DOHH2 (cell line): ENCODE data around the gene TMEM248.

Experiments used
- H3F3A ChIP-seq: fragments of 200-600 bp; sonication (generic), shearing (Covaris generic); 2 replicates; pipeline ENCODE4 v1.6.0; 2016; ENCODE audit warnings: antibody characterized with exemption, mild to moderate bottlenecking; ENCODE audit not compliant: control insufficient read depth, insufficient read depth
- H3K27ac ChIP-seq: fragments of 200-600 bp; sonication (generic); 2 replicates; pipeline ENCODE4 v1.5.1; 2014; ENCODE audit warnings: low read depth, mild to moderate bottlenecking, low read length, moderate library complexity
- H3K27me3 ChIP-seq: fragments of 200-600 bp; sonication (generic); 2 replicates; pipeline ENCODE4 v1.6.1; 2014; ENCODE audit warnings: mild to moderate bottlenecking, low read length, mixed read lengths; ENCODE audit not compliant: control insufficient read depth
- H3K36me3 ChIP-seq: fragments of 200-600 bp; sonication (generic); 2 replicates; pipeline ENCODE4 v1.6.1; 2014; ENCODE audit warnings: mild to moderate bottlenecking, low read length, moderate library complexity, mixed read lengths; ENCODE audit not compliant: control insufficient read depth
- H3K4me1 ChIP-seq: fragments of 200-600 bp; sonication (generic); 2 replicates; pipeline ENCODE4 v1.6.1; 2014; ENCODE audit warnings: mild to moderate bottlenecking, low read length, mixed read lengths; ENCODE audit not compliant: control insufficient read depth
- H3K4me2 ChIP-seq: fragments of 200-600 bp; sonication (generic); 2 replicates; pipeline ENCODE4 v1.6.0; 2014; ENCODE audit warnings: mild to moderate bottlenecking, low read length, moderate library complexity
- H3K4me3 ChIP-seq: fragments of 200-600 bp; sonication (generic); 2 replicates; pipeline ENCODE4 v1.5.1; 2014; ENCODE audit warnings: mild to moderate bottlenecking, low read length, mixed read lengths
- H3K79me2 ChIP-seq: fragments of 200-600 bp; sonication (generic); 2 replicates; pipeline ENCODE4 v1.6.1; 2014; ENCODE audit warnings: mild to moderate bottlenecking, low read length, mixed read lengths; ENCODE audit not compliant: control insufficient read depth
- H3K9me2 ChIP-seq: fragments of 200-600 bp; sonication (generic); replicated peaks from 2 replicates; pipeline ENCODE4 v1.6.1; 2014; ENCODE audit warnings: mild to moderate bottlenecking, low read length, mixed read lengths; ENCODE audit not compliant: control insufficient read depth
- H3K9me3 ChIP-seq: fragments of 200-600 bp; sonication (generic); 2 replicates; pipeline ENCODE4 v1.6.1; 2014; ENCODE audit warnings: antibody characterized with exemption, low read length, mixed read lengths; ENCODE audit not compliant: control insufficient read depth, insufficient read depth
- H4K20me1 ChIP-seq: fragments of 200-600 bp; sonication (generic); 2 replicates; pipeline ENCODE4 v1.6.0; 2014; ENCODE audit warnings: low read depth, mild to moderate bottlenecking, antibody characterized with exemption, low read length, moderate library complexity; ENCODE audit not compliant: control insufficient read depth, insufficient read depth
- EZH2phosphoT487 ChIP-seq: fragments of 200-600 bp; sonication (generic); IDR thresholded peaks from 2 replicates; pipeline ENCODE4 v1.6.1; 2017; ENCODE audit warnings: borderline replicate concordance, mild to moderate bottlenecking, antibody characterized with exemption, low read length, moderate library complexity, mixed read lengths
- TF ChIP-seq, protein P1 (sequence below): fragments of 200-600 bp; sonication (generic); IDR thresholded peaks from one replicate; pipeline ENCODE4 v1.5.1; 2014; ENCODE audit warnings: antibody characterized with exemption, mild to moderate bottlenecking, low read depth, low read length; ENCODE audit not compliant: poor library complexity, severe bottlenecking

The TMEM248 gene

DNA sequence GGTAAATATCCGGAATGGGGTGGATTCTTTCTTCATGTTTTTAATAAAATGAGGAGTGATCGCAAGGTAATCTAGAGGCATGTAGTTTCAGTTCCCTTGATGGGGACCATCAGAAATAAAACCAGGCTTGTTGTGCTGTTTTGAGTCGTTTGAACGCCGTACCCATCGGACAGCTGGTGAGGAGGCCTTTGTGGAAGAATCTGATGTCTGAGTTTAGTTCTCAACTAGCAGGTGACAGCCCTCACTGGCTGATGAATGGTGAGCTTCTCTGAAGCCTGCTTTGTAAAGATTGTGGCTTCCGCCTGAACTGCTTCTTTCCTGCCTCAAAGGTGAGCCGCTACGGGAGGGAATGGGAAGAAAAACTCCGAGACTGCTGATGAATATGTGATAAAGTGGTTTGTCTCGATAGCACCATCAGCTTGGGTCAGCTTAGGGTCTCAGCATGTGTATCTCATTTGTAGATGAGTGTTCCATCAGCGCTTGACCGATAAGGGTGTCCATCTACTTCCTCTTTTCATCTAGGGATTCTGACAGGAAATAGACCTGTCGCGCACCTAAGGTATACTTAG lies 977 bp downstream of the TMEM248 start:
- Histone ChIP-seq H3K4me1 (peaks cover 35% of the 10 kb centered on the region), H3K9me3 (no peaks in the 10 kb centered on the region), H3K36me3 (peaks cover 33% of the 10 kb centered on the region), H3F3A (0 out of 2 replicates have a peak, but pooled peaks cover 6% of the 10 kb centered on the region), H3K27me3 (no peaks in the 10 kb centered on the region), H4K20me1 (peaks cover 17% of the 10 kb centered on the region), H3K27ac (peak overlapping the region; percentile 52), H3K79me2 (peaks cover 76% of the 10 kb centered on the region), H3K4me2 (peak overlapping the region; percentile 81), H3K9me2 (no peaks in the 10 kb centered on the region), H3K4me3 (peak overlapping the region; percentile 87)
- TF ChIP-seq, protein P1, sequence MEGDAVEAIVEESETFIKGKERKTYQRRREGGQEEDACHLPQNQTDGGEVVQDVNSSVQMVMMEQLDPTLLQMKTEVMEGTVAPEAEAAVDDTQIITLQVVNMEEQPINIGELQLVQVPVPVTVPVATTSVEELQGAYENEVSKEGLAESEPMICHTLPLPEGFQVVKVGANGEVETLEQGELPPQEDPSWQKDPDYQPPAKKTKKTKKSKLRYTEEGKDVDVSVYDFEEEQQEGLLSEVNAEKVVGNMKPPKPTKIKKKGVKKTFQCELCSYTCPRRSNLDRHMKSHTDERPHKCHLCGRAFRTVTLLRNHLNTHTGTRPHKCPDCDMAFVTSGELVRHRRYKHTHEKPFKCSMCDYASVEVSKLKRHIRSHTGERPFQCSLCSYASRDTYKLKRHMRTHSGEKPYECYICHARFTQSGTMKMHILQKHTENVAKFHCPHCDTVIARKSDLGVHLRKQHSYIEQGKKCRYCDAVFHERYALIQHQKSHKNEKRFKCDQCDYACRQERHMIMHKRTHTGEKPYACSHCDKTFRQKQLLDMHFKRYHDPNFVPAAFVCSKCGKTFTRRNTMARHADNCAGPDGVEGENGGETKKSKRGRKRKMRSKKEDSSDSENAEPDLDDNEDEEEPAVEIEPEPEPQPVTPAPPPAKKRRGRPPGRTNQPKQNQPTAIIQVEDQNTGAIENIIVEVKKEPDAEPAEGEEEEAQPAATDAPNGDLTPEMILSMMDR = no peak
- TF ChIP-seq EZH2phosphoT487 = no peak

GRCh38 chr7:66925255-66925654 lies 4.2 kb downstream of the TMEM248 start:
- no peaks in the 10 kb centered on the region for H3K27me3 ChIP-seq
- H3K9me2 ChIP-seq = no peaks in the 10 kb centered on the region
- no peak overlapping the region for H3K4me2 ChIP-seq
- no peak overlapping the region for H3K27ac ChIP-seq
- H3F3A ChIP-seq = 0 out of 2 replicates have a peak, but pooled peaks cover 6% of the 10 kb centered on the region
- TF ChIP-seq EZH2phosphoT487 = no peak
- TF ChIP-seq, protein P1 = no peak
- peaks cover 100% of the 10 kb centered on the region for H3K79me2 ChIP-seq
- H4K20me1 ChIP-seq = peaks cover 33% of the 10 kb centered on the region
- H3K36me3 ChIP-seq = peaks cover 62% of the 10 kb centered on the region
- H3K9me3 ChIP-seq = no peaks in the 10 kb centered on the region
- H3K4me1 ChIP-seq = peaks cover 21% of the 10 kb centered on the region
- H3K4me3 ChIP-seq = no peak overlapping the region

DNA sequence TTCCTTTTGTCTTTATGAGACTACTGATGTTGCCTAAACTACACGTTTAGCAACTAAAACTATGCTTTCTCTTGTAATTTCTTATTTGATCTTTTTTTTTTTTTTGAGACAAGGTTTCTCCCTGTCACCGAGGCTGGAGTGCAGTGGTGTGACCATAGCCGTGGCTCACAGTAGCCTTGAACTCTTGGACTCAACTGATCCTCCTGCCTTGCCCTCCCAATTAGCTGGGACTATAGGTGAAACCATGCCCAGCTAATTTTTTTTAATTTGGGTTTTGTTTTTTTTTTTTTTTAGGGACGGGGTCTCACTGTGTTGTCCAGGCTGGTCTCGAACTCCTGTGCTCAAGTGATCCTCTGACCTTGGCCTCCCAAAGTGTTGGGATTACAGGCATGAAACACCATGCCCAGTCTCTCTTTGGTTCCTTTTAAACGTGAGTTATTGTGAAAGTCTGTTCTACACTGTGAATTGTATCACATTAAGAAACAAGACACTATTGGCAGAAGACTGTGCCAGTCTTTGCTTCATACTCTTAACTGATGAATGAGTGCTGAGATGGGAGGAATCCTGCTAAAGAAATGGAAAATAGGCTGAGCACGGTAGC lies 6.4 kb downstream of the TMEM248 start:
- peaks cover 16% of the 10 kb centered on the region for H3K4me1 ChIP-seq
- peaks cover 34% of the 10 kb centered on the region for H4K20me1 ChIP-seq
- no peak overlapping the region for H3K4me3 ChIP-seq
- H3K36me3 ChIP-seq = peaks cover 69% of the 10 kb centered on the region
- H3K27ac ChIP-seq = no peak overlapping the region
- TF ChIP-seq, protein P1 = no peak
- no peak for TF ChIP-seq EZH2phosphoT487
- no peaks in the 10 kb centered on the region for H3F3A ChIP-seq
- H3K9me3 ChIP-seq = no peaks in the 10 kb centered on the region
- no peaks in the 10 kb centered on the region for H3K9me2 ChIP-seq
- no peak overlapping the region for H3K4me2 ChIP-seq
- H3K27me3 ChIP-seq = no peaks in the 10 kb centered on the region
- H3K79me2 ChIP-seq = peaks cover 99% of the 10 kb centered on the region
